ENCODE results near the gene GAN. TPM values are rescaled to one million over a fixed set of nuclear protein-coding genes. Genes with fewer than 3 reads are reported as not detected.
A peak's percentile ranks its signal among the peaks of the same experiment; 100 is the strongest.

GAN gene
- total and polyA plus RNA-seq, 9 of the 15 experiments (the other 6 are each of a cell fraction or from before 2014, with no cell fraction given), result 0.83 to 15.1 (median 5.2) TPM

GRCh38 chr16:81315271-81316175 is 761 bp downstream of the GAN start (continued):
- TF ChIP-seq PKNOX1 (IDR thresholded peaks at IDR 0.05) (no peak), CBX1 (IDR thresholded peaks at IDR 0.05; ENCODE audit: low read depth) (0 out of 2 replicates have a peak, but pooled peaks have one; percentile 44), CAMTA2 (CRISPR knock-in tag; conservative IDR thresholded peaks at IDR 0.05) (0 out of 2 replicates have a peak, but pooled peaks have one; percentile 60), ZNF589 (CRISPR knock-in tag; IDR thresholded peaks at IDR 0.05; ENCODE audit: low read depth) (no peak), ZFX (CRISPR knock-in tag; IDR thresholded peaks at IDR 0.05) (peak; percentile 55), SAFB (IDR thresholded peaks at IDR 0.05; ENCODE audit: borderline replicate concordance, low read depth, low read length) (peak; percentile 58; the same call in 1 of the 2 replicates), MAZ (CRISPR knock-in tag; conservative IDR thresholded peaks at IDR 0.05 in 1 of 2, IDR thresholded peaks at IDR 0.05 in 1 of 2) (peak; percentile 15 to 55; a peak in 2 of 4 replicates), GMEB1 (CRISPR knock-in tag; IDR thresholded peaks at IDR 0.05) (0 out of 2 replicates have a peak, but pooled peaks have one; percentile 21), HMBOX1 (IDR thresholded peaks at IDR 0.05) (peak; percentile 98), ZNF644 (tag; IDR thresholded peaks at IDR 0.05; ENCODE audit: low read depth) (no peak), YY1 (IDR thresholded peaks at IDR 0.05; ENCODE audit: borderline replicate concordance in 1 of 3, control insufficient read depth in 1 of 3, extremely low read depth in 1 of 3, insufficient read depth in 3 of 3, insufficient read length in 1 of 3, insufficient replicate concordance in 2 of 3, low read depth in 1 of 3, low read length in 2 of 3) (peak in 2 of 3 experiments; percentile 45 to 48), IRF1 (CRISPR knock-in tag; IDR thresholded peaks at IDR 0.05; ENCODE audit: borderline replicate concordance) (0 out of 2 replicates have a peak, but pooled peaks have one; percentile 25), ZKSCAN8 (CRISPR knock-in tag; IDR thresholded peaks at IDR 0.05) (no peak), FOSL1 (tag; conservative IDR thresholded peaks at IDR 0.05) (peak; percentile 43; the same call in 1 of the 2 replicates)
- TF ChIP-seq, protein P1, sequence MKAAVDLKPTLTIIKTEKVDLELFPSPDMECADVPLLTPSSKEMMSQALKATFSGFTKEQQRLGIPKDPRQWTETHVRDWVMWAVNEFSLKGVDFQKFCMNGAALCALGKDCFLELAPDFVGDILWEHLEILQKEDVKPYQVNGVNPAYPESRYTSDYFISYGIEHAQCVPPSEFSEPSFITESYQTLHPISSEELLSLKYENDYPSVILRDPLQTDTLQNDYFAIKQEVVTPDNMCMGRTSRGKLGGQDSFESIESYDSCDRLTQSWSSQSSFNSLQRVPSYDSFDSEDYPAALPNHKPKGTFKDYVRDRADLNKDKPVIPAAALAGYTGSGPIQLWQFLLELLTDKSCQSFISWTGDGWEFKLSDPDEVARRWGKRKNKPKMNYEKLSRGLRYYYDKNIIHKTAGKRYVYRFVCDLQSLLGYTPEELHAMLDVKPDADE (conservative IDR thresholded peaks at IDR 0.05; ENCODE audit: control insufficient read depth, low read depth, low read length), result no peak
- TF ChIP-seq, protein P2, sequence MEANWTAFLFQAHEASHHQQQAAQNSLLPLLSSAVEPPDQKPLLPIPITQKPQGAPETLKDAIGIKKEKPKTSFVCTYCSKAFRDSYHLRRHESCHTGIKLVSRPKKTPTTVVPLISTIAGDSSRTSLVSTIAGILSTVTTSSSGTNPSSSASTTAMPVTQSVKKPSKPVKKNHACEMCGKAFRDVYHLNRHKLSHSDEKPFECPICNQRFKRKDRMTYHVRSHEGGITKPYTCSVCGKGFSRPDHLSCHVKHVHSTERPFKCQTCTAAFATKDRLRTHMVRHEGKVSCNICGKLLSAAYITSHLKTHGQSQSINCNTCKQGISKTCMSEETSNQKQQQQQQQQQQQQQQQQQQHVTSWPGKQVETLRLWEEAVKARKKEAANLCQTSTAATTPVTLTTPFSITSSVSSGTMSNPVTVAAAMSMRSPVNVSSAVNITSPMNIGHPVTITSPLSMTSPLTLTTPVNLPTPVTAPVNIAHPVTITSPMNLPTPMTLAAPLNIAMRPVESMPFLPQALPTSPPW (CRISPR knock-in tag; IDR thresholded peaks at IDR 0.05), result peak; percentile 11; the same call in 1 of the 2 replicates
